Hematopoietic multipotent progenitor cell (in vitro differentiated cells): ENCODE measurements around the gene DVL2. TPM values are rescaled to one million over a fixed set of nuclear protein-coding genes. Genes with fewer than 3 reads are reported as not detected.

Source experiments
- DNase-seq, 3 donors: peaks; one replicate each; pipeline ENCODE4 v3.0.0-alpha.2; 2011 to 2015; ENCODE audit warnings: low read depth in 2 of 3, low spot score in 2 of 3
- total RNA-seq: library from RNA; depleted of rRNA; stranded (reverse); fragments of >200 nt; gene quantifications from one replicate; pipeline ENCODE4 v1.2.3, GENCODE V29; 2012

DVL2 gene
- 78.6 TPM for total RNA-seq

DNA sequence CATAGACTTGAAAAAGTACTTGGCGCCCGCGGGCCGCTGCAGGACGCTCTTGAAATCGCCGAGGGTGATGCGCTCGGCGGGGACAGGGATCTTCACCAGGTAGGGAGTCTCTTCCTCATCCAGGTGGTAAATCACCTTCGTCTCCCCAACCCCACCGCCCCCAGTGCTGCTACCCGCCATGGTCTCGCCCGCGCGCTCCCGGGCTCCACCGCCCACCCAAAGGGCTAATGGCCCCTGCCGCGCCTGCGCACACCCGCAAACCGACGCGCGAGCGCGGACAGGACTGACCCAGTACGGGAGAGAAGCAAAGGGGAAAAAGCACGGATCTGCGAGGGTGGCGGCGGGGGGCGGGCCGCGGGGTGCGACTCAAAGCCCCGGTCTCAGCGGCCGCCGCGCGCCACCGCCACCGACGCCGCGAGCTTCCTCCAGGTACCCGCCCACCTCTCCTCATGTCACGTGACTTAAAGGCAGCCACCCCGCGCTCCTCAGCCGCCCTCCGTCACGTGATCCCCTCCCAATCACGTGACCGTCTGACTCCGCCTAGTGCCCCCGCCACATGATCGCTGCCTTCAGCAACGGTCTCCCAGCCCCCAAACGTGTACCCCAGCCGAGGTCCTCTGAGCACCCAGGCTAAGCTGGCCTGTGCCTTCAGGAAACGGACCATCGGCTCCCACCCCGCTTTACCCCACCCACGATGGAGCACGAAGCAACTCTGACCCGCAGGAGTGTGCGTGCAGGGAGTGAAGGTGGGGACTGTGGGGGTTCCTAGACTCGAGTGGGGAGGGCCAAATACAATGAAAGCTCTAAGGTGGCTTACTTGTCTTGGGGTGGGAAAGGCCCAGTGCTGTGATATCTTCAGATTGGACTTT lies at the start of gene DVL2:
Gene DVL2 (minus strand): TSS at position 435 of the 869 bp plus-strand sequence. CDS start 255 bp downstream, at position 180.
- DNase-seq: peak; percentile 90 to 96 (median 95)

DNA sequence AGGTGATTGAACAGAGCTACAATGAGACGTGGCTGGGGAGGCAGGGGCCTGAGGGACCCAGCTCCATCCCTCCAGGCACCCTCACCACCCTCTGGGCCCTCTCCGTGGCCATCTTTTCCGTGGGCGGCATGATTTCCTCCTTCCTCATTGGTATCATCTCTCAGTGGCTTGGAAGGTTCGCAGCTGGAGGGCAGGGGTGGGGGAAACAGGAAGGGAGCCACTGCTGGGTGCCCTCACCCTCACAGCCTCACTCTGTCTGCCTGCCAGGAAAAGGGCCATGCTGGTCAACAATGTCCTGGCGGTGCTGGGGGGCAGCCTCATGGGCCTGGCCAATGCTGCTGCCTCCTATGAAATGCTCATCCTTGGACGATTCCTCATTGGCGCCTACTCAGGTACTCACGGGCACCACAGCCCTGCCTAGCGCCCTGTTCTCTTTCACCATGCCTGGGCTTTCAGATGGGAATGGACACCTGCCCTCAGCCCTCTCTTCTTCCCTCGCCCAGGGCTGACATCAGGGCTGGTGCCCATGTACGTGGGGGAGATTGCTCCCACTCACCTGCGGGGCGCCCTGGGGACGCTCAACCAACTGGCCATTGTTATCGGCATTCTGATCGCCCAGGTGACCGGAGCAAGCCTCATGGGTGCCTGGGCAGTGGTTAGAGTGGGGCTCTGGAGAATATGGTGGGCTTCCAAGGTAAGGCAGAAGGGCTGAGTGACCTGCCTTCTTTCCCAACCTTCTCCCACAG lies 49.3 kb upstream of the DVL2 start:
- no peak for DNase-seq

DNA sequence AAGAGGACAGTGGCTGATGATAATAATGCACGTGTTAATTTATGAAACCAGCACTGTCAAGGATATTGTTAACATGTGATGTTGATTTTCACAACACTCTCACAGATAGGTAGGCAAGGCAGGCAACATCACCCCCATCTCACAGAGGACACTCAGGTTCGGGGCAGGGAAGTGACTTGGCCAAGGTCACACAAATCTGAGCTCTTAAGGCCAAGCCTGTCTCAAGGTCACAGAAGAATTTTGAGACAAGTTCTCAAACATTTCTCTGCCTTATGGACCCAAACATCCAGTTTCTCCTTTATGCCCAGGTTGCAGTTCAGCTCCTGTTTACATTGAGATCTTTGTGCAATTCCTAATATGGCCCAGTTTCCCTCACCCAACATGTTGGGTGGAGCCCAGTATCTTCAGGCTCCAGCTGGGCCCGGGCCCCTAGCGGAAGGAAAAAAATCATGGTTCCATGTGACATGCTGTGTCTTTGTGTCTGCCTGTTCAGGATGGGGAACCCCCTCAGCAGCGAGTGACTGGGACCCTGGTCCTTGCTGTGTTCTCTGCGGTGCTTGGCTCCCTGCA lies 48.5 kb upstream of the DVL2 start:
- DNase-seq: peak in 2 of 3 donors; percentile 40 to 49

DNA sequence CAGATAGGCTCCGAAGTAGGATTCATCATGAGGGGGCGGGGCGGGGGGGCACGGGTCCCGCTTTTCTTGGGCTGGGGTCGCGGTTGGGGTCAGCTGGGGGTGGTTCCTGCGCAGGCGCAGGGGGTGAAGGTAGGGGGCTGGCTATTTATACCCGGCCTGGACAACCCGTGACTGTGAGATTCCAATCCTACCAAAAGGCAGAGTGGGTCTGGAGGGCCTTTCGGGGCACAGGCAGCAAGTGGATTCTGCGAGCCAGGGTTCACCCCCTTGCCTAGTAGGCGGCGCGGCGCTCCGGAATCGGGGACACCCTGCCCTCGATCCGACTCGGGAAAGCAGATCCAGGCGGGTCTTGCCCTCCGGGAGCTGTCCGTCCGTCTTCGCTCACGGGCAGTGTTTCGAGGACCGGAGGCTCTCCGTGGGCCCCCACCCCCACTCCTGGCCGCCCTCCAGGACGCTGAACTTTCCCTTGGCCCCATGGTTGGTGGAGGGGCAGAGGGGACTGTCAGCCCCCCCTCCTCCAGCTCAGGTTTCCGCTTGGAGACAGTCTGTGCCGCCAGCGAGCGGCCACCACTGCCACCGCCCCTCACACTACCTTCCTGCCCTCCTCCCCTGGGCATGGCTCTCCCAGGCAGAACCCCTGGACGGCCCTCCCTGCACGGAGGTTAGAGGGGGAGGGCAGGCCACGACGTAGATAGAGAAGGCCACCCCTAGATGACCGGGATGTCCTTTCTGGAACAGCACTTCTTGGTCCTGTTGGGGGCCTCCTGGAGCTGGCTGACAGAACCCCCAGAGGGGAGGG lies 47.8 kb upstream of the DVL2 start:
- peak in 2 of 3 donors; percentile 34 to 54 for DNase-seq

DNA sequence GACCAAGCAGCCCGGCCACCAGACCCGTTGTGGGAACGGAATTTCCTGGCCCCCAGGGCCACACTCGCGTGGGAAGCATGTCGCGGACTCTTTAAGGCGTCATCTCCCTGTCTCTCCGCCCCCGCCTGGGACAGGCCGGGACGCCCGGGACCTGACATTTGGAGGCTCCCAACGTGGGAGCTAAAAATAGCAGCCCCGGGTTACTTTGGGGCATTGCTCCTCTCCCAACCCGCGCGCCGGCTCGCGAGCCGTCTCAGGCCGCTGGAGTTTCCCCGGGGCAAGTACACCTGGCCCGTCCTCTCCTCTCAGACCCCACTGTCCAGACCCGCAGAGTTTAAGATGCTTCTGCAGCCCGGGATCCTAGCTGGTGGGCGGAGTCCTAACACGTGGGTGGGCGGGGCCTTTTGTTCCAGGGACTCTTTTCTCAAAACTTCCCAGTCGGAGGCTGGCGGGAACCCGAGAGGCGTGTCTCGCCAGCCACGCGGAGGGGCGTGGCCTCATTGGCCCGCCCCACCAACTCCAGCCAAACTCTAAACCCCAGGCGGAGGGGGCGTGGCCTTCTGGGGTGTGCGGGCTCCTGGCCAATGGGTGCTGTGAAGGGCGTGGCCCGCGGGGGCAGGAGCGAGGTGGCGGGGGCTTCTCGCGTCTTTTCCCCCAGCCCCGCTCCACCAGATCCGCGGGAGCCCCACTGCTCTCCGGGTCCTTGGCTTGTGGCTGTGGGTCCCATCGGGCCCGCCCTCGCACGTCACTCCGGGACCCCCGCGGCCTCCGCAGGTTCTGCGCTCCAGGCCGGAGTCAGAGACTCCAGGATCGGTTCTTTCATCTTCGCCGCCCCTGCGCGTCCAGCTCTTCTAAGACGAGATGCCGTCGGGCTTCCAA lies 47.0 kb upstream of the DVL2 start, which contains the start of gene SLC2A4:
Gene SLC2A4 (plus strand): TSS at position 645 of the 879 bp plus-strand sequence. CDS start 217 bp downstream, at position 862.
- DNase-seq: peak; percentile 49 to 87 (median 87)

DNA sequence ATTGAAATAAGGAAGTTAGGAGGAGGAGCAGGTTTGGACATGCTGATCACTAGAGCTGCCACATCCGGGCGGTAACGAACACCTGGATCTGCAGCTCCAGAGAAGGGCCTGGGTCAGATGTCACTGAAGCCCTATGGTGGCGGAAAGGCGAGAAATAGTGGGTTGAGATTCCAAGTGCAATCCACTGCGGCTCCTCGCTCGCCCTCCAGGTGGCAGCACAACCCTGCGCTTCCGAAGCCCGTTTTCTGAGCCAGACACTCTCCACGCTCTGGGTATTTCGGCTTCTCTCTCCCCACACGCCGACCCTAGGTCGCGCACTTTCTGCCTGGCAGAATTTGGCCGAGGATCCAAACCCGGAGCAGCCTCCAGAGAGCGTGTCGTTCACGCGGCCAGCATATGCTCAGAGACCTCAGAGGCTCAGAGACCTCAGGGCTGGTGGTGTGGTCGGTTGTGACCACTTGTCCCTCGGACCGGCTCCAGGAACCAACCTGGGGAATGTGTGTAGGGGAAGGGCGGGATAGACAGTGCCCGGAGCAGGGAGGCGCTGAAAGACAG lies 46.3 kb upstream of the DVL2 start:
- DNase-seq: peak; percentile 74 to 93 (median 82)

DNA sequence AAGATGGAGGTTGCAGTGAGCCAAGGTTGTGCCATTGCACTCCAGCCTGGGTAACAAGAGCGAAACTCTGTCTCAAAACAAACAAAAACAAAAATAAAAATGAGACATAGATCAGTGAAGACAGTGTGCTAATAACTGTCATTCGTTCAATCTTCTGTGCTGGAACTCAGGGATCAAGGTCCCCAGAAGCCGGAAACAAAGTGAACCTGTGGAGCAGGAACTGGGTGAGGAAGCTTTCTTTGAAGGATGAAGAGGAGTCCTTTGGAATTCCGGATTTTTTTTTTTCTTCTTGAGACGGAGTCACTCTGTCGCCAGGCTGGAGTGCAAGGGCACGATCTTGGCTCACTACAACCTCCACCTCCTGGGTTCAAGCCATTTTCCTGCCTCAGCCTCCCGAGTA lies 45.1 kb upstream of the DVL2 start:
- DNase-seq: no peak

DNA sequence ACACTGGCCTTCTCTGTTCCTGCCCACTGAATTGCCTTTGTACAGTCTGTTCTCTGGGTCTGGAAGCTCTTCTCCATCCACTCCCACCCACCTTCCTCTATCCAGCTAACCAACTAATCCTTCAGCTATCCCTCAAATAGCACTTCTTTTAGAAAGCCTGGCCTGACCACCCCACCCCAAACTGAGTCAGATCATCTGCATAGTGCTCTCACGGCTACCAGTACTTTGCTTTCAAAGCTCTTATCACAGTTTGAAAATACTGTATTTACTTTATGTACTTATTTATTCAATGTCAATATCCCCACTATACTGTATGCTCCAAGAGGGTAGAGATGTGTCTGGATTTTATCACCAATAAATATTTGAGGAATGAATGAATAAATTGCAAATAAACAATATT lies 32.5 kb upstream of the DVL2 start:
- DNase-seq: no peak

DNA sequence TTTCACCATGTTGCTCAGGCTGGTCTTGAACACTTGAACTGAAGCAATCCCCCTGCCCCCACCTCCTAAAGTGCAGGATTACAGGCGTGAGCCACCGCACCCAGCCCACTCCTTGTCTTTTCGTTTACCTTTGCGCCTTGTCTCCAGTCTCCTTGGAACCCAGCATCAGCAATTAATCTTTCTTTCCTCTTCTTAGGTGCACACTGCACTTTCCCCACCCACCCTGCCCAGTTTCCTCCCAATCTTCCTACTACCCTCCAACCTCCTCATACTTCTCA lies 29.4 kb upstream of the DVL2 start:
- no peak for DNase-seq

DNA sequence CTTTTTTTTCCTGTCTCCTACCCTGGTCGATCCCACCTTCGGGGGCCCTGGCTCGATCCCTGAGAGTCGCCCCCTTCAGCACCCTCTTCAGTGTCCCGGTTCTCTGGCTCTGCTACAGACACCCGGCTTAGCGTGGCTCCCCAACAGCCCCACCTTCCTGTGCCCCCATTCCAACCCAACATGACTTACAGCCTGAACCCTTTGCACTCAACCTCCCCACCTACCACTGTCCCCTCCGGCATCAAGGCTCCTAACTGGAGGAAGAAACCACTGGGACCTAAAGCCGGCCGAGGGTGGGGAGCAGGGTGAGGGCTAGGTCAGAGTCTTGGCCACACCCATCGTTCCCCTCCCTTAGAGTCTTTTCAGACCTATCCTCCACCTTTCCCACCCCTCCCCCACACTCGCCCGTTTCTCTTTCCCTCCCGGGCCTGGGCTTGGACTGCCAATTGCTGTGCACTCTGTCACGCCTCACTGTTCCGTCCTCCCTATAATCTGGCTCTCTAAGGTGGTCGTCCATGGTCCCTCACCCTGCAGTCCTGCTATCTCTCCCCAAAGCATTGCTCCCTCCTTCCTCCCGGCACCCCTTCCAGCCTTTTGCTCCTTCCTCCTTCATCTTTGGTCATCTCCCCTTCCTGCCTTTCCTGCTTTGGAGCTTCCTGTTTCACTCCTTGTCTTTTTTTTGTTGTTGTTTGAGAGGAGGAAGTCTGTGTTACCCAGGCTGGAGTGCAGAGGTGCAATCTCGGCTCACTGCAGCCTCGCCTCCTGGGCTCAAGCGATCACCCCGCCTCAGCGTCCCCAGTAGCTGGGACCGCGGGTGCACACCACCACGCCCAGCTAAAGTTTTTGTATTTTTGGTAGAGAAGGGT lies 28.9 kb upstream of the DVL2 start:
- DNase-seq: peak in 1 of 3 donors; percentile 25

DNA sequence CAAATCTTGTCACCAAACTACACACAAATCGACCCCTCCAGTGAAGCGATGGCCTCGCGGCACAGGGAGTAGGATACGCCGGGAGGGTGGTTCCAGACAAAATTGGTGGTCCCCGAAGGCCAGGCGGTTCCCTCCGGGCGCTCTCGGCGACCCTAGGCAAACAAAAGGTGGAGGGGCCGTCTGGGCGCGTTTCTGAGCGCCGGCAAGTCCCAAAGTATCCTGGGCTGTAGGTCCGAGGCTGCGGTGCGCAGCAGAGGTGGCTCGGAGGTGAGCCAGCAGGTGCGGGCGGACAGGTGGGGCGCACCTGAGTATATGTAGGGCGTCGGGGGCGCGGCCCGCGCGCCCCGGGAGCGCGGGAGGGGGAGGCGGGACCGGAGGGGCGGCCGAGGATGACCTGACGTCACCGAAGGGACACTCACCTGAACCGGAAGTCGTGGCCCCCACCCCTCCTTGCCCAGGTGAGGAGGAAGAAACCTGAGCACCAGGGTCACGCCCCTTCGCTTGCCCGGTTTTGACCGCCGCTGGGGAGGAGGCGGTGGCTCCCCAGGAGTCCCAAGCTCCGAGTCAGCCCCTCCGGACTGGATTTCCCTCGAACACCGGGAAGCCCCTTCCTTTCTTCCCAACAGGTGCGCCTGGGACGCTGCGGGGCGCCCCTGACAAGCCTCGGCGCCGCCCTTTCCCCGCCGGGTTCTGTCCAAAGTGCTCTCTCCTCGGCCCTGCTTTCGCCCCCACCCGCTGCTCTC lies 28.0 kb upstream of the DVL2 start, which contains the start of gene CLDN7:
Gene CLDN7 (minus strand): TSS at position 287 of the 743 bp plus-strand sequence. CDS start 435 bp downstream, outside the sequence.
- no peak for DNase-seq

DNA sequence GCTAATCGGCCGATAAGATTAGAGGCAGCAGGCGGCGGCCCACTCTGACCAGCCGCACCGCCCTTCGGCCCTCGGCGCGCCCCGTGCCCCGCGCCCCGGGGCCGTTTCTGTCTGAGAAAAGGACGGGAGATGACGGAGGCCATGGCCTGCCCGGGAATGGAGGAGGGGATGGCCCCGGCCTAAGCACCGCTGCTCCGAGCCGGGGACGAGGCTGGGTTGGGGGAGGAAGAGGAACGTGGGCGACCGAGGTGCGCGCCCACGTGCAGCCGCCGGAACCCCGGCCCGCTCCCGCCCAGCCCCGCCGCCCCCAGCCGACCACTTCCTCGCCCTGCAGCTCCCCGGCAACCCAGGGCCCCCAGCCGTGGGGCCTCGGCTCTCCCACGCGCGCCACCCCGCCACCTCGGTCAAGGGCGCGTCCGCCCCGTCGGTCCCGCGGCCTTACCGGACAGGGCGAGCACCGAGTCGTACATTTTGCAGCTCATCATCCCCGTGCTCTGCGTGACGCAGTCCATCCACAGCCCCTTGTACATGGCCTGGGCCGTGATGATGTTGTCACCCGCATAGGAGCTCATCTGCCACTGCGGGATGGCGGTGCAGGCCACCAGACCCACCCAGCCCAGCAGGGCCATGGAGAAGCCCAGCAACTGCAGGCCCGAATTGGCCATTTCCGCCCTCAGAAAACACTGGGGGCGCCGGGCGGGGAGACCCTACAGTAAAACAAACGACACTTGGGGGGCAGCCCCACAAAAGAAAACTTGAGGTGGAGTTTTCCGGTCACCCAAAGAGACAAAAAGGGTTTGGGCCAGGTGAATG lies 27.3 kb upstream of the DVL2 start:
- peak in 2 of 3 donors; percentile 29 to 33 for DNase-seq

DNA sequence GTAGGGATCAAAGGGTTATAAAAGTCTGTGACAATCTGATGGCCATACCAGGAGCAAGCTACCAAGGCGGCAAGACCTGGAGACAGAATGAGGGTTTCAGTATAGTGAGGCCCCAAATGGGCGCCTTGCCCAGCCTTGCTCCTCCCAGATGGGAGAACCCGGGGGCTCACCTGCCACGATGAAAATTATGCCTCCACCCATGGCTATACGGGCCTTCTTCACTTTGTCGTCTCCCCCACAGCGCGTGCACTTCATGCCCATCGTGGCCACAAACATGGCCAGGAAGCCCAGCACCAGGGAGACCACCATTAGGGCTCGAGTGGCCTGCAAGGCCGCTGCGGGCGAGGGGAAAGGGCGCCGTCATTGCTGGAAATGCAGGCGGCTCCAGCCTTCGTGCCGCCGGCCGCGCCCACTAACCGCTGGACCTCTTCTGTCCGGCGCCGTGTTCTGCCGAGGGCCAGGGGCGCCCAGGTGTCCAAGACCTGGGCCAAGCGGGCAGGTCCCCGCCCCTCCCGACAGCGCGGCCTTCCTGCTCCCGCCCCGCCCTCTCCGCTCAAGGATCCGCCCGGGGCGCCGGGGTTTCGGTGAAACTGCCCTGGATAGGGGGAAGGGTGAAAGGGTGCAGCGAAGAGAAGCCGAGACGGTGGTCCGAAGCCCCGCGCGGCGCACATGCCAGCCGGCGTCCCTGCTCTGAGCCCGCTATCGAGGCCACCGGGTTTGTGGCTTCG lies 26.5 kb upstream of the DVL2 start:
- DNase-seq: peak in 2 of 3 donors; percentile 18 to 39

DNA sequence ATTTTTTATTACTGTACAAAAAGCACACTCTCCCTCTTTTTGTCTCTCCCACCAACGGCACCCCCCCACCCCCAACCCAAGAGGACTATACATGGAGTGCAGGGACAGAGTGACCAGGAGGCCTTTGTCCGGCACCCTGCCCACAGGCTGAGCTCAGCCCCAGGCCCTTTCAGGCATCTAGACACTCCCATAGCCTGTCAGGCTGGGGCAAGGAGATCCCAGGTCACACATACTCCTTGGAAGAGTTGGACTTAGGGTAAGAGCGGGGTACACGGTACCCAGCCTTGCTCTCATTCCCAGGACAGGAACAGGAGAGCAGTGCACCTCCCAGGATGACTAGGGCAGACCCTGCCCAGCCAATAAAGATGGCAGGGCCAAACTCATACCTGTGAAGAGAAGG lies 25.8 kb upstream of the DVL2 start:
- no peak for DNase-seq

DNA sequence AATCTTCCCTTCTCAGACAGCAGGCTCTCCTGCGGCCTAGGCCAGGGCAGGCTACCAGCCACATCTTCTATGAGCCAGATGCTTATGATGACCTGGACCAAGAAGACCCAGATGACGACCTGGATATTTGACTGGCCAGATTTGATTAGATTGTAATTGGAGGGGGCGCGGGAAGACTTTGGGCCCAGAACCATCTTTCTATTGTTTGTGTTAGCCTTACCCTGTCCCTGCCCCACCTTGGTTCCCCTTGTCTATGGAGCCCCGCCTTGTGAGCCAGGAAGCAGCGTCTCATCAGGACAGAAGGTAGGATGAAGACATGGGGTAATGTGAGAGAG lies 25.2 kb upstream of the DVL2 start:
- DNase-seq: no peak
